HepG2 (cell line): ENCODE data around the gene GLDN. TPM values are rescaled to one million over a fixed set of nuclear protein-coding genes. Genes with fewer than 3 reads are reported as not detected.
A peak's percentile ranks its signal among the peaks of the same experiment; 100 is the strongest.

Experiments used
- MED1 ChIP-seq: sonication (generic); formaldehyde crosslinking; IDR thresholded peaks from 2 replicates; pipeline ENCODE4 v1.4.0; 2020; ENCODE audit warnings: missing genetic modification reagents
- MTA1 ChIP-seq: sonication (generic); formaldehyde crosslinking; IDR thresholded peaks from 2 replicates; pipeline ENCODE4 v1.4.0; 2020; ENCODE audit warnings: missing genetic modification reagents, mild to moderate bottlenecking, borderline replicate concordance
- MYC ChIP-seq: sonication (generic); formaldehyde crosslinking; IDR thresholded peaks from 2 replicates; pipeline ENCODE4 v1.9.0; 2021; ENCODE audit warnings: missing genetic modification reagents, borderline replicate concordance
- NFE2 ChIP-seq: sonication (generic); formaldehyde crosslinking; IDR thresholded peaks from 2 replicates; pipeline ENCODE4 v1.4.0; 2020; ENCODE audit warnings: missing genetic modification reagents
- NFIC ChIP-seq: IDR thresholded peaks from 2 replicates; pipeline ENCODE4 v1.6.1; 2012; ENCODE audit warnings: mild to moderate bottlenecking, low read length, inconsistent platforms
- SALL1 ChIP-seq: sonication (generic); formaldehyde crosslinking; IDR thresholded peaks from 2 replicates; pipeline ENCODE4 v1.8.0; 2022; ENCODE audit warnings: mild to moderate bottlenecking, missing genetic modification reagents
- SMAD9 ChIP-seq: sonication (generic); formaldehyde crosslinking; IDR thresholded peaks from 2 replicates; pipeline ENCODE4 v1.5.1; 2020; ENCODE audit warnings: mild to moderate bottlenecking, missing genetic modification reagents
- TBX3 ChIP-seq: fragments of 450-650 bp; IDR thresholded peaks from 2 replicates; pipeline ENCODE4 v1.6.1; 2017; ENCODE audit warnings: antibody characterized with exemption, mild to moderate bottlenecking, inconsistent platforms, borderline replicate concordance
- YEATS4 ChIP-seq: sonication (generic); formaldehyde crosslinking; IDR thresholded peaks from 2 replicates; pipeline ENCODE4 v1.4.0; 2020; ENCODE audit warnings: missing genetic modification reagents, borderline replicate concordance
- ZIK1 ChIP-seq: sonication (generic); formaldehyde crosslinking; IDR thresholded peaks from 2 replicates; pipeline ENCODE4 v1.5.0; 2020; ENCODE audit warnings: mild to moderate bottlenecking, low read depth, missing genetic modification reagents, borderline replicate concordance
- ZMYM4 ChIP-seq: sonication (generic); formaldehyde crosslinking; IDR thresholded peaks from 2 replicates; pipeline ENCODE4 v1.8.1; 2023; ENCODE audit warnings: mild to moderate bottlenecking, missing genetic modification reagents
- ZNF382 ChIP-seq: sonication (generic); formaldehyde crosslinking; IDR thresholded peaks from 2 replicates; pipeline ENCODE4 v1.5.0; 2020; ENCODE audit warnings: missing genetic modification reagents, mild to moderate bottlenecking, borderline replicate concordance
- ZNF432 ChIP-seq: sonication (generic); formaldehyde crosslinking; IDR thresholded peaks from 2 replicates; pipeline ENCODE4 v1.5.0; 2020; ENCODE audit warnings: missing genetic modification reagents, mild to moderate bottlenecking, borderline replicate concordance
- polyA plus RNA-seq, 8 experiments: library from polyadenylated mRNA; depleted of rRNA in 3 of 8; stranded (reverse) in 7 of 8; unstranded in 1 of 8; fragments of >200 nt; fragmentation: Illumina TruSeq in 4 of 8; extraction: Trizol in 4 of 8; gene quantifications; 2 replicates each; pipeline versions ENCODE4 v1.2.1 to v1.2.3, GENCODE V29; 2011 to 2016; ENCODE audit warnings: low read depth in 4 of 8, missing spikeins in 1 of 8, mixed read lengths in 1 of 8; ENCODE audit not compliant: insufficient read depth in 1 of 8
- total RNA-seq, 5 experiments: library from RNA; depleted of rRNA; stranded (reverse); fragments of >200 nt; fragmentation: Illumina TruSeq; extraction: Trizol; gene quantifications; 2 replicates each; pipeline ENCODE4 v1.2.3, GENCODE V29; 2016; ENCODE audit warnings: low read depth in 1 of 5
- TF ChIP-seq, protein P1 (sequence below): sonication (generic); formaldehyde crosslinking; IDR thresholded peaks from 2 replicates; pipeline ENCODE4 v1.8.0; 2022; ENCODE audit warnings: mild to moderate bottlenecking, missing genetic modification reagents, moderate library complexity
- TF ChIP-seq, protein P2 (sequence below): IDR thresholded peaks from 2 replicates; pipeline ENCODE4 v1.6.1; 2012; ENCODE audit warnings: inconsistent platforms
- TF ChIP-seq, protein P3 (sequence below), 2 experiments: sonication (generic) in 1 of 2; formaldehyde crosslinking in 1 of 2; IDR thresholded peaks; 2 replicates each; pipeline versions ENCODE4 v1.4.0 to v1.6.1; 2016 to 2020; ENCODE audit warnings: borderline replicate concordance in 1 of 2, low read depth in 1 of 2, mild to moderate bottlenecking in 1 of 2, missing genetic modification reagents in 1 of 2
- TF ChIP-seq, protein P4 (sequence below): sonication (generic); formaldehyde crosslinking; IDR thresholded peaks from 2 replicates; pipeline ENCODE4 v1.5.0; 2020; ENCODE audit warnings: missing genetic modification reagents
- TF ChIP-seq, protein P5 (sequence below): sonication (generic); formaldehyde crosslinking; IDR thresholded peaks from 2 replicates; pipeline ENCODE4 v1.4.0; 2020; ENCODE audit warnings: mild to moderate bottlenecking, missing genetic modification reagents
- TF ChIP-seq, protein P6 (sequence below): sonication (generic); formaldehyde crosslinking; IDR thresholded peaks from 2 replicates; pipeline ENCODE4 v1.5.0; 2020; ENCODE audit warnings: missing genetic modification reagents

The GLDN gene
- total and polyA plus RNA-seq, 2 of the 13 experiments (the other 11 are each of a cell fraction or from before 2014, with no cell fraction given): 0.86 to 1.0 TPM

DNA sequence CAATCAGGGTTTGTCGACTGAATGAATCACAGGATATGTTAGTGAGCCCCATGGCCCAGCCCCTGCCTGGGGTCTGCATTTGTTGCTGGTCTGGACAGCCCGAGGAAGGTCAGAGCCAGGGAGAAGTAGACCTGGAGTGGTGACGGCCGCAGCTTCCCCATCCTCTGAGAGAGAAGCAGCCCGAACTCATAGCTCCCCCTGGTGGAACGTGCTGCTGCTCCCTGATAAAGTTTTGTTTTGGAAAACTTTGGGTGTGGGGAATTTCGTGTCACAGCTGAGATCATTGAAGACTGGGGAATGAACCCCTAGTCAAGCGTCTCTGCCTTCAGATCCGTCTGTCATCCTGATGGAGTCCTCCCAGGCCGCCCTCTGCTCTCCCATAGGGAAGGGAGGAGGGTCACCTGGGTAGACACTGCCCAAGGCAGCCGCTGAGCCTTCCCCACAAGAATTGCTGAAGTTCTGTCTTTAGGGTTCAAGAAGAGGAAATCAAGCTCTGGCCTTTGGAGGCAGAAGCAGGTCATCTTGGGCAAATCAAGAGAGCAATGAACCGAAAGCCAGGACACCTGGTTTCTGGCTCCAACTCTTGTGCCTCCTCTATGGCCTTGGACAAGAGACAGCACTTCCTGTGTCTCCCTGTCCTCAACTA is 60.5 kb downstream of the GLDN start (continued):
- TF ChIP-seq, protein P1, sequence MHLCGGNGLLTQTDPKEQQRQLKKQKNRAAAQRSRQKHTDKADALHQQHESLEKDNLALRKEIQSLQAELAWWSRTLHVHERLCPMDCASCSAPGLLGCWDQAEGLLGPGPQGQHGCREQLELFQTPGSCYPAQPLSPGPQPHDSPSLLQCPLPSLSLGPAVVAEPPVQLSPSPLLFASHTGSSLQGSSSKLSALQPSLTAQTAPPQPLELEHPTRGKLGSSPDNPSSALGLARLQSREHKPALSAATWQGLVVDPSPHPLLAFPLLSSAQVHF (CRISPR knock-in tag): no peak
- TF ChIP-seq ZIK1 (CRISPR knock-in tag): no peak
- TF ChIP-seq, protein P2, sequence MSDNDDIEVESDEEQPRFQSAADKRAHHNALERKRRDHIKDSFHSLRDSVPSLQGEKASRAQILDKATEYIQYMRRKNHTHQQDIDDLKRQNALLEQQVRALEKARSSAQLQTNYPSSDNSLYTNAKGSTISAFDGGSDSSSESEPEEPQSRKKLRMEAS: no peak
- TF ChIP-seq ZNF432 (CRISPR knock-in tag): no peak
- TF ChIP-seq MED1 (CRISPR knock-in tag): no peak
- TF ChIP-seq NFE2 (CRISPR knock-in tag): no peak
- peak; percentile 20; the same call in 1 of the 2 replicates for TF ChIP-seq ZMYM4
- TF ChIP-seq MTA1: no peak
- no peak for TF ChIP-seq NFIC
- TF ChIP-seq, protein P3, sequence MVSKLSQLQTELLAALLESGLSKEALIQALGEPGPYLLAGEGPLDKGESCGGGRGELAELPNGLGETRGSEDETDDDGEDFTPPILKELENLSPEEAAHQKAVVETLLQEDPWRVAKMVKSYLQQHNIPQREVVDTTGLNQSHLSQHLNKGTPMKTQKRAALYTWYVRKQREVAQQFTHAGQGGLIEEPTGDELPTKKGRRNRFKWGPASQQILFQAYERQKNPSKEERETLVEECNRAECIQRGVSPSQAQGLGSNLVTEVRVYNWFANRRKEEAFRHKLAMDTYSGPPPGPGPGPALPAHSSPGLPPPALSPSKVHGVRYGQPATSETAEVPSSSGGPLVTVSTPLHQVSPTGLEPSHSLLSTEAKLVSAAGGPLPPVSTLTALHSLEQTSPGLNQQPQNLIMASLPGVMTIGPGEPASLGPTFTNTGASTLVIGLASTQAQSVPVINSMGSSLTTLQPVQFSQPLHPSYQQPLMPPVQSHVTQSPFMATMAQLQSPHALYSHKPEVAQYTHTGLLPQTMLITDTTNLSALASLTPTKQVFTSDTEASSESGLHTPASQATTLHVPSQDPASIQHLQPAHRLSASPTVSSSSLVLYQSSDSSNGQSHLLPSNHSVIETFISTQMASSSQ (IDR thresholded peaks at IDR 0.05; ENCODE audit: low read depth): no peak
- TF ChIP-seq, protein P3 (CRISPR knock-in tag; IDR thresholded peaks at IDR 0.05; ENCODE audit: borderline replicate concordance): no peak
- TF ChIP-seq TBX3: no peak
- TF ChIP-seq, protein P4, sequence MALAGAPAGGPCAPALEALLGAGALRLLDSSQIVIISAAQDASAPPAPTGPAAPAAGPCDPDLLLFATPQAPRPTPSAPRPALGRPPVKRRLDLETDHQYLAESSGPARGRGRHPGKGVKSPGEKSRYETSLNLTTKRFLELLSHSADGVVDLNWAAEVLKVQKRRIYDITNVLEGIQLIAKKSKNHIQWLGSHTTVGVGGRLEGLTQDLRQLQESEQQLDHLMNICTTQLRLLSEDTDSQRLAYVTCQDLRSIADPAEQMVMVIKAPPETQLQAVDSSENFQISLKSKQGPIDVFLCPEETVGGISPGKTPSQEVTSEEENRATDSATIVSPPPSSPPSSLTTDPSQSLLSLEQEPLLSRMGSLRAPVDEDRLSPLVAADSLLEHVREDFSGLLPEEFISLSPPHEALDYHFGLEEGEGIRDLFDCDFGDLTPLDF (CRISPR knock-in tag): no peak
- TF ChIP-seq SMAD9: no peak
- no peak for TF ChIP-seq ZNF382
- no peak for TF ChIP-seq SALL1 (CRISPR knock-in tag)
- no peak for TF ChIP-seq YEATS4
- TF ChIP-seq, protein P5, sequence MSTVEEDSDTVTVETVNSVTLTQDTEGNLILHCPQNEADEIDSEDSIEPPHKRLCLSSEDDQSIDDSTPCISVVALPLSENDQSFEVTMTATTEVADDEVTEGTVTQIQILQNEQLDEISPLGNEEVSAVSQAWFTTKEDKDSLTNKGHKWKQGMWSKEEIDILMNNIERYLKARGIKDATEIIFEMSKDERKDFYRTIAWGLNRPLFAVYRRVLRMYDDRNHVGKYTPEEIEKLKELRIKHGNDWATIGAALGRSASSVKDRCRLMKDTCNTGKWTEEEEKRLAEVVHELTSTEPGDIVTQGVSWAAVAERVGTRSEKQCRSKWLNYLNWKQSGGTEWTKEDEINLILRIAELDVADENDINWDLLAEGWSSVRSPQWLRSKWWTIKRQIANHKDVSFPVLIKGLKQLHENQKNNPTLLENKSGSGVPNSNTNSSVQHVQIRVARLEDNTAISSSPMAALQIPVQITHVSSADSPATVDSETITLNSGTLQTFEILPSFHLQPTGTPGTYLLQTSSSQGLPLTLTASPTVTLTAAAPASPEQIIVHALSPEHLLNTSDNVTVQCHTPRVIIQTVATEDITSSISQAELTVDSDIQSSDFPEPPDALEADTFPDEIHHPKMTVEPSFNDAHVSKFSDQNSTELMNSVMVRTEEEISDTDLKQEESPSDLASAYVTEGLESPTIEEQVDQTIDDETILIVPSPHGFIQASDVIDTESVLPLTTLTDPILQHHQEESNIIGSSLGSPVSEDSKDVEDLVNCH (CRISPR knock-in tag): no peak
- TF ChIP-seq MYC (CRISPR knock-in tag): no peak
- TF ChIP-seq, protein P6, sequence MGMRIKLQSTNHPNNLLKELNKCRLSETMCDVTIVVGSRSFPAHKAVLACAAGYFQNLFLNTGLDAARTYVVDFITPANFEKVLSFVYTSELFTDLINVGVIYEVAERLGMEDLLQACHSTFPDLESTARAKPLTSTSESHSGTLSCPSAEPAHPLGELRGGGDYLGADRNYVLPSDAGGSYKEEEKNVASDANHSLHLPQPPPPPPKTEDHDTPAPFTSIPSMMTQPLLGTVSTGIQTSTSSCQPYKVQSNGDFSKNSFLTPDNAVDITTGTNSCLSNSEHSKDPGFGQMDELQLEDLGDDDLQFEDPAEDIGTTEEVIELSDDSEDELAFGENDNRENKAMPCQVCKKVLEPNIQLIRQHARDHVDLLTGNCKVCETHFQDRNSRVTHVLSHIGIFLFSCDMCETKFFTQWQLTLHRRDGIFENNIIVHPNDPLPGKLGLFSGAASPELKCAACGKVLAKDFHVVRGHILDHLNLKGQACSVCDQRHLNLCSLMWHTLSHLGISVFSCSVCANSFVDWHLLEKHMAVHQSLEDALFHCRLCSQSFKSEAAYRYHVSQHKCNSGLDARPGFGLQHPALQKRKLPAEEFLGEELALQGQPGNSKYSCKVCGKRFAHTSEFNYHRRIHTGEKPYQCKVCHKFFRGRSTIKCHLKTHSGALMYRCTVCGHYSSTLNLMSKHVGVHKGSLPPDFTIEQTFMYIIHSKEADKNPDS: no peak
